ENCODE data around the gene ANGEL2.

The ANGEL2 gene

GRCh38 chr1:213015099-213016050 is at the start of gene ANGEL2:
Gene ANGEL2, minus strand, starts transcription at chr1:213015867. Its CDS starts 196 bp downstream, at chr1:213015671.
- H3K36me3 ChIP-seq (ENCODE audit: control insufficient read depth, insufficient read depth, low read length): no peaks in the 10 kb centered on the region
- H3K27me3 ChIP-seq (ENCODE audit: control insufficient read depth, insufficient read depth, low read length): no peaks in the 10 kb centered on the region
- H3K27ac ChIP-seq (ENCODE audit: low read length): no peak within 1 kb of the TSS
- H3K9me3 ChIP-seq (ENCODE audit: control insufficient read depth, insufficient read depth, low read length): no peaks in the 10 kb centered on the region
- H3K4me3 ChIP-seq (ENCODE audit: low read length): peak within 1 kb of the TSS; percentile 72
- no CpG with 5 or more reads among the region's 66 CpGs for WGBS (ENCODE audit: insufficient coverage, insufficient read length)
- H3K4me1 ChIP-seq (ENCODE audit: control insufficient read depth, insufficient read depth, low read length): no peaks in the 10 kb centered on the region
- peak; percentile 98 for DNase-seq (ENCODE audit: low read depth, low spot score)

GRCh38 chr1:213061263-213061662 is 45.6 kb upstream of the ANGEL2 start:
- no CpG with 5 or more reads among the region's 1 CpG for WGBS (ENCODE audit: insufficient coverage, insufficient read length)
- H3K27me3 ChIP-seq (ENCODE audit: control insufficient read depth, insufficient read depth, low read length): no peaks in the 10 kb centered on the region
- H3K4me1 ChIP-seq (ENCODE audit: control insufficient read depth, insufficient read depth, low read length): no peaks in the 10 kb centered on the region
- DNase-seq (ENCODE audit: low read depth, low spot score): no peak
- no peak overlapping the region for H3K4me3 ChIP-seq (ENCODE audit: low read length)
- H3K36me3 ChIP-seq (ENCODE audit: control insufficient read depth, insufficient read depth, low read length): no peaks in the 10 kb centered on the region
- H3K27ac ChIP-seq (ENCODE audit: low read length): no peak overlapping the region
- H3K9me3 ChIP-seq (ENCODE audit: control insufficient read depth, insufficient read depth, low read length): no peaks in the 10 kb centered on the region

GRCh38 chr1:213060836-213061235 is 45.2 kb upstream of the ANGEL2 start:
- Histone ChIP-seq H3K27me3 (ENCODE audit: control insufficient read depth, insufficient read depth, low read length) (no peaks in the 10 kb centered on the region), H3K9me3 (ENCODE audit: control insufficient read depth, insufficient read depth, low read length) (no peaks in the 10 kb centered on the region), H3K27ac (ENCODE audit: low read length) (no peak overlapping the region), H3K36me3 (ENCODE audit: control insufficient read depth, insufficient read depth, low read length) (no peaks in the 10 kb centered on the region), H3K4me1 (ENCODE audit: control insufficient read depth, insufficient read depth, low read length) (no peaks in the 10 kb centered on the region), H3K4me3 (ENCODE audit: low read length) (no peak overlapping the region)
- DNase-seq (ENCODE audit: low read depth, low spot score): no peak
- WGBS (ENCODE audit: insufficient coverage, insufficient read length): no CpG with 5 or more reads among the region's 2 CpGs

GRCh38 chr1:213057264-213058059 is 41.8 kb upstream of the ANGEL2 start:
- H3K27ac ChIP-seq (ENCODE audit: low read length): no peak overlapping the region
- H3K36me3 ChIP-seq (ENCODE audit: control insufficient read depth, insufficient read depth, low read length): no peaks in the 10 kb centered on the region
- H3K27me3 ChIP-seq (ENCODE audit: control insufficient read depth, insufficient read depth, low read length): no peaks in the 10 kb centered on the region
- 100% methylated on average over 1 of the region's 5 CpGs for WGBS (ENCODE audit: insufficient coverage, insufficient read length)
- H3K9me3 ChIP-seq (ENCODE audit: control insufficient read depth, insufficient read depth, low read length): no peaks in the 10 kb centered on the region
- no peaks in the 10 kb centered on the region for H3K4me1 ChIP-seq (ENCODE audit: control insufficient read depth, insufficient read depth, low read length)
- no peak overlapping the region for H3K4me3 ChIP-seq (ENCODE audit: low read length)
- DNase-seq (ENCODE audit: low read depth, low spot score): no peak

- Histone ChIP-seq H3K36me3 (ENCODE audit: control insufficient read depth, insufficient read depth, low read length) (no peaks in the 10 kb centered on the region), H3K4me1 (ENCODE audit: control insufficient read depth, insufficient read depth, low read length) (no peaks in the 10 kb centered on the region), H3K4me3 (ENCODE audit: low read length) (no peak overlapping the region), H3K9me3 (ENCODE audit: control insufficient read depth, insufficient read depth, low read length) (no peaks in the 10 kb centered on the region), H3K27me3 (ENCODE audit: control insufficient read depth, insufficient read depth, low read length) (no peaks in the 10 kb centered on the region), H3K27ac (ENCODE audit: low read length) (no peak overlapping the region)
- no peak for DNase-seq (ENCODE audit: low read depth, low spot score)
- no CpG with 5 or more reads among the region's 3 CpGs for WGBS (ENCODE audit: insufficient coverage, insufficient read length)
These were observed 40.1 kb upstream of the ANGEL2 start for GRCh38 chr1:213055767-213056166.

GRCh38 chr1:213054733-213055591 is 39.3 kb upstream of the ANGEL2 start:
- no peaks in the 10 kb centered on the region for H3K9me3 ChIP-seq (ENCODE audit: control insufficient read depth, insufficient read depth, low read length)
- no peaks in the 10 kb centered on the region for H3K4me1 ChIP-seq (ENCODE audit: control insufficient read depth, insufficient read depth, low read length)
- no peak for DNase-seq (ENCODE audit: low read depth, low spot score)

GRCh38 chr1:213054142-213054541 is 38.5 kb upstream of the ANGEL2 start:
- Histone ChIP-seq H3K4me3 (ENCODE audit: low read length) (no peak overlapping the region), H3K9me3 (ENCODE audit: control insufficient read depth, insufficient read depth, low read length) (no peaks in the 10 kb centered on the region), H3K36me3 (ENCODE audit: control insufficient read depth, insufficient read depth, low read length) (no peaks in the 10 kb centered on the region), H3K27me3 (ENCODE audit: control insufficient read depth, insufficient read depth, low read length) (no peaks in the 10 kb centered on the region), H3K4me1 (ENCODE audit: control insufficient read depth, insufficient read depth, low read length) (no peaks in the 10 kb centered on the region), H3K27ac (ENCODE audit: low read length) (no peak overlapping the region)
- DNase-seq (ENCODE audit: low read depth, low spot score): no peak
- no CpG with 5 or more reads among the region's 2 CpGs for WGBS (ENCODE audit: insufficient coverage, insufficient read length)

More at GRCh38 chr1:213054733-213055591, 39.3 kb upstream of the ANGEL2 start:
- Histone ChIP-seq H3K27me3 (ENCODE audit: control insufficient read depth, insufficient read depth, low read length) (no peaks in the 10 kb centered on the region), H3K36me3 (ENCODE audit: control insufficient read depth, insufficient read depth, low read length) (no peaks in the 10 kb centered on the region), H3K27ac (ENCODE audit: low read length) (no peak overlapping the region), H3K4me3 (ENCODE audit: low read length) (no peak overlapping the region)

- Histone ChIP-seq H3K36me3 (ENCODE audit: control insufficient read depth, insufficient read depth, low read length) (no peaks in the 10 kb centered on the region), H3K9me3 (ENCODE audit: control insufficient read depth, insufficient read depth, low read length) (no peaks in the 10 kb centered on the region), H3K4me3 (ENCODE audit: low read length) (no peak overlapping the region), H3K4me1 (ENCODE audit: control insufficient read depth, insufficient read depth, low read length) (no peaks in the 10 kb centered on the region), H3K27me3 (ENCODE audit: control insufficient read depth, insufficient read depth, low read length) (no peaks in the 10 kb centered on the region), H3K27ac (ENCODE audit: low read length) (no peak overlapping the region)
- DNase-seq (ENCODE audit: low read depth, low spot score): no peak
These were observed 37.8 kb upstream of the ANGEL2 start for GRCh38 chr1:213053455-213053854.

GRCh38 chr1:213051881-213052202 is 36.2 kb upstream of the ANGEL2 start:
- no CpG with 5 or more reads among the region's 2 CpGs for WGBS (ENCODE audit: insufficient coverage, insufficient read length)
- H3K27ac ChIP-seq (ENCODE audit: low read length): no peak overlapping the region
- H3K27me3 ChIP-seq (ENCODE audit: control insufficient read depth, insufficient read depth, low read length): no peaks in the 10 kb centered on the region
- no peak for DNase-seq (ENCODE audit: low read depth, low spot score)
- no peaks in the 10 kb centered on the region for H3K9me3 ChIP-seq (ENCODE audit: control insufficient read depth, insufficient read depth, low read length)
- peak overlapping the region; percentile 91; the same call in 1 of the 2 replicates for H3K4me3 ChIP-seq (ENCODE audit: low read length)
- no peaks in the 10 kb centered on the region for H3K36me3 ChIP-seq (ENCODE audit: control insufficient read depth, insufficient read depth, low read length)
- H3K4me1 ChIP-seq (ENCODE audit: control insufficient read depth, insufficient read depth, low read length): no peaks in the 10 kb centered on the region

Data from iPS DF 6.9 (cell line).